DMS 273 (cell line): Measurements from ENCODE around the gene DIP2B.
"Not testable (repeated sequence)": the region's sequence is repeated elsewhere in the genome, so short reads cannot be mapped to it uniquely, and the experiment has no call there.

Source experiments
- DNase-seq: peaks from one replicate; lab custom pipeline; 2025; ENCODE audit not compliant: unreplicated experiment; lab: John Stamatoyannopoulos, UW

The DIP2B gene

GRCh38 chr12:50550530-50551223, 45.9 kb downstream of the DIP2B start:
- DNase-seq = no peak

GRCh38 chr12:50551866-50552265, 47.1 kb downstream of the DIP2B start:
- no peak for DNase-seq

GRCh38 chr12:50554651-50555050, 49.9 kb downstream of the DIP2B start:
- DNase-seq = no peak

- DNase-seq = no peak
Observed at GRCh38 chr12:50555471-50555885, 50.7 kb downstream of the DIP2B start.

- no peak for DNase-seq
Observed at GRCh38 chr12:50556273-50556672, 51.5 kb downstream of the DIP2B start.

GRCh38 chr12:50556796-50557195, 52.0 kb downstream of the DIP2B start:
- DNase-seq = not testable (repeated sequence)

- no peak for DNase-seq
Observed at GRCh38 chr12:50557421-50557820, 52.6 kb downstream of the DIP2B start.

- no peak for DNase-seq
Observed at GRCh38 chr12:50558970-50559369, 54.2 kb downstream of the DIP2B start.

GRCh38 chr12:50562520-50563433, 58.0 kb downstream of the DIP2B start:
- DNase-seq = no peak

- no peak for DNase-seq
Observed at GRCh38 chr12:50563434-50563787, 58.6 kb downstream of the DIP2B start.

GRCh38 chr12:50564237-50564947, 59.6 kb downstream of the DIP2B start:
- no peak for DNase-seq

GRCh38 chr12:50564948-50565297, 60.1 kb downstream of the DIP2B start:
- DNase-seq = no peak

- DNase-seq = peak; percentile 9
Observed at GRCh38 chr12:50566066-50566465, 61.3 kb downstream of the DIP2B start.

GRCh38 chr12:50567926-50568325, 63.1 kb downstream of the DIP2B start:
- no peak for DNase-seq

GRCh38 chr12:50568338-50569091, 63.7 kb downstream of the DIP2B start:
- no peak for DNase-seq

GRCh38 chr12:50569321-50569720, 64.5 kb downstream of the DIP2B start:
- peak; percentile 30 for DNase-seq

- DNase-seq = no peak
Observed at GRCh38 chr12:50569876-50570275, 65.1 kb downstream of the DIP2B start.

- DNase-seq = no peak
Observed at GRCh38 chr12:50571786-50572185, 67.0 kb downstream of the DIP2B start.

- DNase-seq = no peak
Observed at GRCh38 chr12:50572287-50572686, 67.5 kb downstream of the DIP2B start.

GRCh38 chr12:50572760-50573159, 68.0 kb downstream of the DIP2B start:
- DNase-seq = no peak

- no peak for DNase-seq
Observed at GRCh38 chr12:50573271-50573670, 68.5 kb downstream of the DIP2B start.
